Memory B cell (primary cell): ENCODE data around the gene ATF7IP2.

Source experiments
- ATAC-seq: fragments of 150-1000 bp; cut with Tn5 transposase; 2 replicates; pipeline ENCODE4 v1.10.0; 2021; ENCODE audit warnings: low read depth, mild to moderate bottlenecking, moderate library complexity
- DNase-seq, 2 donors: peaks; one replicate each; pipeline ENCODE4 v3.0.0; 2022; ENCODE audit warnings: low spot score in 2 of 2
- H3K27ac Mint-ChIP-seq: one replicate; pipeline ENCODE4 v1.8.0; 2022; ENCODE audit warnings: mild to moderate bottlenecking, moderate library complexity, mixed read lengths
- H3K27me3 Mint-ChIP-seq: one replicate; pipeline ENCODE4 v1.8.0; 2022; ENCODE audit warnings: mixed read lengths
- H3K36me3 Mint-ChIP-seq: one replicate; pipeline ENCODE4 v1.8.0; 2022; ENCODE audit warnings: mild to moderate bottlenecking, mixed read lengths
- H3K4me1 Mint-ChIP-seq: one replicate; pipeline ENCODE4 v1.8.0; 2022; ENCODE audit warnings: mixed read lengths
- H3K4me3 Mint-ChIP-seq: one replicate; pipeline ENCODE4 v1.8.0; 2022; ENCODE audit warnings: mild to moderate bottlenecking, moderate library complexity, mixed read lengths
- H3K9me3 Mint-ChIP-seq: one replicate; pipeline ENCODE4 v1.8.0; 2022; ENCODE audit warnings: mixed read lengths

Gene ATF7IP2

GRCh38 chr16:10519929-10520868 lies 134.3 kb downstream of the ATF7IP2 start:
- Mint-ChIP-seq H3K27me3 (peaks cover 4% of the 10 kb centered on the region), H3K4me1 (peaks cover 3% of the 10 kb centered on the region), H3K27ac (no peak overlapping the region), H3K4me3 (no peak overlapping the region), H3K36me3 (no peaks in the 10 kb centered on the region), H3K9me3 (no peaks in the 10 kb centered on the region)
- DNase-seq (no peak), ATAC-seq (no peak)

GRCh38 chr16:10520869-10521578 lies 135.2 kb downstream of the ATF7IP2 start:
- DNase-seq, result no peak
- H3K36me3 Mint-ChIP-seq, result no peaks in the 10 kb centered on the region
- H3K4me3 Mint-ChIP-seq, result no peak overlapping the region
- peaks cover 3% of the 10 kb centered on the region for H3K4me1 Mint-ChIP-seq
- no peak for ATAC-seq
- no peaks in the 10 kb centered on the region for H3K9me3 Mint-ChIP-seq
- H3K27ac Mint-ChIP-seq, result no peak overlapping the region
- H3K27me3 Mint-ChIP-seq, result peaks cover 4% of the 10 kb centered on the region

GRCh38 chr16:10521681-10522274 lies 135.9 kb downstream of the ATF7IP2 start:
- peak; percentile 58 for ATAC-seq
- Mint-ChIP-seq H3K9me3 (no peaks in the 10 kb centered on the region), H3K4me3 (no peak overlapping the region), H3K4me1 (peaks cover 3% of the 10 kb centered on the region), H3K36me3 (no peaks in the 10 kb centered on the region), H3K27me3 (peaks cover 4% of the 10 kb centered on the region), H3K27ac (no peak overlapping the region)
- DNase-seq, result peak; percentile 39 to 41

GRCh38 chr16:10522966-10523365 lies 137.1 kb downstream of the ATF7IP2 start:
- Mint-ChIP-seq H3K4me3 (no peak overlapping the region), H3K9me3 (no peaks in the 10 kb centered on the region), H3K27me3 (peaks cover 5% of the 10 kb centered on the region), H3K4me1 (peaks cover 3% of the 10 kb centered on the region), H3K36me3 (no peaks in the 10 kb centered on the region), H3K27ac (no peak overlapping the region)
- ATAC-seq (no peak), DNase-seq (no peak)

GRCh38 chr16:10525214-10525825 lies 139.5 kb downstream of the ATF7IP2 start:
- no peak for DNase-seq
- peaks cover 3% of the 10 kb centered on the region for H3K4me1 Mint-ChIP-seq
- H3K27ac Mint-ChIP-seq, result no peak overlapping the region

GRCh38 chr16:10526962-10527361 lies 141.1 kb downstream of the ATF7IP2 start:
- DNase-seq (no peak), ATAC-seq (no peak)
- no peaks in the 10 kb centered on the region for H3K9me3 Mint-ChIP-seq
- no peaks in the 10 kb centered on the region for H3K4me1 Mint-ChIP-seq
- peaks cover 1% of the 10 kb centered on the region for H3K27me3 Mint-ChIP-seq
- no peak overlapping the region for H3K27ac Mint-ChIP-seq
- no peak overlapping the region for H3K4me3 Mint-ChIP-seq
- H3K36me3 Mint-ChIP-seq, result no peaks in the 10 kb centered on the region

More at GRCh38 chr16:10525214-10525825, 139.5 kb downstream of the ATF7IP2 start:
- Mint-ChIP-seq H3K9me3 (no peaks in the 10 kb centered on the region), H3K4me3 (no peak overlapping the region), H3K36me3 (no peaks in the 10 kb centered on the region), H3K27me3 (peaks cover 3% of the 10 kb centered on the region)
- no peak for ATAC-seq

GRCh38 chr16:10528635-10529034 lies 142.8 kb downstream of the ATF7IP2 start:
- no peak overlapping the region for H3K27ac Mint-ChIP-seq
- DNase-seq, result no peak
- H3K4me3 Mint-ChIP-seq, result no peak overlapping the region
- no peaks in the 10 kb centered on the region for H3K9me3 Mint-ChIP-seq
- no peaks in the 10 kb centered on the region for H3K36me3 Mint-ChIP-seq
- no peaks in the 10 kb centered on the region for H3K4me1 Mint-ChIP-seq
- H3K27me3 Mint-ChIP-seq, result peaks cover 1% of the 10 kb centered on the region
- no peak for ATAC-seq

GRCh38 chr16:10529895-10530669 lies 144.2 kb downstream of the ATF7IP2 start:
- peaks cover 3% of the 10 kb centered on the region for H3K27me3 Mint-ChIP-seq
- no peak overlapping the region for H3K4me3 Mint-ChIP-seq
- no peaks in the 10 kb centered on the region for H3K4me1 Mint-ChIP-seq
- no peak overlapping the region for H3K27ac Mint-ChIP-seq
- no peaks in the 10 kb centered on the region for H3K36me3 Mint-ChIP-seq
- H3K9me3 Mint-ChIP-seq, result no peaks in the 10 kb centered on the region
- ATAC-seq (no peak), DNase-seq (no peak)

GRCh38 chr16:10530685-10531084 lies 144.8 kb downstream of the ATF7IP2 start:
- H3K27me3 Mint-ChIP-seq, result peaks cover 3% of the 10 kb centered on the region
- H3K4me3 Mint-ChIP-seq, result no peak overlapping the region
- no peaks in the 10 kb centered on the region for H3K4me1 Mint-ChIP-seq
- ATAC-seq (no peak), DNase-seq (no peak)
- no peaks in the 10 kb centered on the region for H3K9me3 Mint-ChIP-seq
- H3K27ac Mint-ChIP-seq, result no peak overlapping the region
- H3K36me3 Mint-ChIP-seq, result no peaks in the 10 kb centered on the region

GRCh38 chr16:10531582-10531981 lies 145.7 kb downstream of the ATF7IP2 start:
- ATAC-seq (no peak), DNase-seq (no peak)
- no peak overlapping the region for H3K27ac Mint-ChIP-seq
- H3K36me3 Mint-ChIP-seq, result no peaks in the 10 kb centered on the region
- peaks cover 4% of the 10 kb centered on the region for H3K27me3 Mint-ChIP-seq
- no peak overlapping the region for H3K4me3 Mint-ChIP-seq
- no peaks in the 10 kb centered on the region for H3K4me1 Mint-ChIP-seq
- H3K9me3 Mint-ChIP-seq, result no peaks in the 10 kb centered on the region
